Heart left ventricle (tissue), 16 donors: ENCODE results near the gene OR52E1. TPM values are rescaled to one million over a fixed set of nuclear protein-coding genes. Genes with fewer than 3 reads are reported as not detected.

Experiments
- ATAC-seq, 4 donors: fragments of 200-7000 bp; cut with Tn5 transposase; one replicate each; pipeline ENCODE4 v1.9.1; 2020 to 2022; ENCODE audit warnings: moderate library complexity in 4 of 4, mild to moderate bottlenecking in 3 of 4, moderate number of reproducible peaks in 1 of 4
- DNase-seq, 5 donors: peaks; one replicate each; pipeline ENCODE4 v3.0.0-alpha.2; 2020
- H3K27ac ChIP-seq, 12 donors: fragments of 200-600 bp; sonication (generic) in 4 of 12; one replicate each; pipeline versions ENCODE4 v1.5.0 to v1.8.0; 2016 to 2022; ENCODE audit warnings: mild to moderate bottlenecking in 2 of 12
- H3K27me3 ChIP-seq, 9 donors: fragments of 200-600 bp; sonication (generic) in 2 of 9; one replicate each; pipeline versions ENCODE4 v1.5.1 to v1.8.0; 2016 to 2022; ENCODE audit warnings: mild to moderate bottlenecking in 3 of 9
- H3K36me3 ChIP-seq, 9 donors: fragments of 200-600 bp; sonication (generic) in 2 of 9; one replicate each; pipeline versions ENCODE4 v1.5.0 to v1.8.0; 2018 to 2022; ENCODE audit warnings: mild to moderate bottlenecking in 2 of 9
- H3K4me1 ChIP-seq, 12 donors: fragments of 200-600 bp; sonication (generic) in 4 of 12; one replicate each; pipeline versions ENCODE4 v1.5.0 to v1.8.0; 2016 to 2022; ENCODE audit warnings: mild to moderate bottlenecking in 3 of 12
- H3K4me3 ChIP-seq, 12 donors: fragments of 200-600 bp; sonication (generic) in 4 of 12; one replicate each; pipeline versions ENCODE4 v1.5.0 to v1.8.0; 2017 to 2022; ENCODE audit warnings: mild to moderate bottlenecking in 9 of 12, moderate library complexity in 4 of 12
- H3K9me3 ChIP-seq, 12 donors: fragments of 200-600 bp; sonication (generic) in 4 of 12; one replicate each; pipeline versions ENCODE4 v1.5.0 to v1.8.0; 2016 to 2022; ENCODE audit warnings: mild to moderate bottlenecking in 1 of 12
- POLR2A ChIP-seq, 2 donors: fragments of 450-650 bp; IDR thresholded peaks; one replicate each; pipeline ENCODE4 v1.6.1; 2017; ENCODE audit warnings: antibody characterized with exemption in 2 of 2, mild to moderate bottlenecking in 2 of 2, moderate library complexity in 2 of 2
- WGBS, 4 donors: extraction: QIAGEN DNeasy Blood & Tissue Kit in 2 of 4; methylation state at CpG; one replicate each; pipeline versions ENCODE4 v1.1.5 to v1.1.7; 2013 to 2018; 5-methylcytosine and 5-hydroxymethylcytosine counted together
- intact Hi-C, 10 donors: fragments of 100-400 bp; cut with DNase I; formaldehyde crosslinking; loops; one replicate each; pipeline versions ENCODE4 v1.11.1 to v1.14.2; 2022
- polyA plus RNA-seq, 2 donors: library from polyadenylated mRNA; stranded (reverse); fragments of 200-250 nt; gene quantifications; one replicate each; pipeline ENCODE4 v1.2.3, GENCODE V29; 2013
- total RNA-seq, 9 donors: library from RNA; depleted of rRNA in 2 of 9; stranded (reverse); fragments of >200 nt in 2 of 9; fragmentation: NEBNext Ultra II Directional in 3 of 9; extraction: Animal tissue kit (Norgen Biotek cat#: 25700) in 3 of 9; gene quantifications; one replicate each; pipeline versions ENCODE4 v1.1.0 to v1.2.4, GENCODE V29; 2016 to 2023
- TF ChIP-seq, protein P1 (sequence below), 12 donors: fragments of 200-600 bp; sonication (generic) in 4 of 12; IDR thresholded peaks; one replicate each; pipeline versions ENCODE4 v1.5.0 to v1.8.0; 2018 to 2022; ENCODE audit warnings: antibody characterized with exemption in 12 of 12, mild to moderate bottlenecking in 5 of 12
- donor health status: ischemic (EF 13 %, LVEDD 7.1; RV severe dilation, severe dysfunction).
- donor health status: healthy with polysubstance abuse.
- donor health status: DM: no; HTN: yes; CAD: no.
- donor health status: DM: no; HTN: no; CAD: no.
- donor health status: ischemic (EF 25% LVEDD 6.9; RV normal size, moderate dysfunction).
- donor health status: ischemic (EF 25% LVEDD 5.7; RV mildly dilated, moderate dysfunction).
- donor health status: healthy.
- donor health status: DM: yes; HTN: yes; CAD: no.
- donor health status: ischemic (EF 35%, LVEDD 5.7; RV mildly dilated, moderate dysfunction).
- donor health status: nonischemic (EF 11% LVEDD 7.7; RV severe dilation, severe dysfunction).
- donor health status: DM: yes; HTN: yes; CAD: no.
- donor health status: PGD.
- donor health status: ischemic (EF 29% LVEDD 5.4; RV normal size, mild dysfunction).
- donor health status: nonischemic (EF 23%, LVEDD 6.1; RV moderate dilation, normal function).

The OR52E1 gene
- total and polyA plus RNA-seq, 11 donors = not detected

- TF ChIP-seq, protein P1, sequence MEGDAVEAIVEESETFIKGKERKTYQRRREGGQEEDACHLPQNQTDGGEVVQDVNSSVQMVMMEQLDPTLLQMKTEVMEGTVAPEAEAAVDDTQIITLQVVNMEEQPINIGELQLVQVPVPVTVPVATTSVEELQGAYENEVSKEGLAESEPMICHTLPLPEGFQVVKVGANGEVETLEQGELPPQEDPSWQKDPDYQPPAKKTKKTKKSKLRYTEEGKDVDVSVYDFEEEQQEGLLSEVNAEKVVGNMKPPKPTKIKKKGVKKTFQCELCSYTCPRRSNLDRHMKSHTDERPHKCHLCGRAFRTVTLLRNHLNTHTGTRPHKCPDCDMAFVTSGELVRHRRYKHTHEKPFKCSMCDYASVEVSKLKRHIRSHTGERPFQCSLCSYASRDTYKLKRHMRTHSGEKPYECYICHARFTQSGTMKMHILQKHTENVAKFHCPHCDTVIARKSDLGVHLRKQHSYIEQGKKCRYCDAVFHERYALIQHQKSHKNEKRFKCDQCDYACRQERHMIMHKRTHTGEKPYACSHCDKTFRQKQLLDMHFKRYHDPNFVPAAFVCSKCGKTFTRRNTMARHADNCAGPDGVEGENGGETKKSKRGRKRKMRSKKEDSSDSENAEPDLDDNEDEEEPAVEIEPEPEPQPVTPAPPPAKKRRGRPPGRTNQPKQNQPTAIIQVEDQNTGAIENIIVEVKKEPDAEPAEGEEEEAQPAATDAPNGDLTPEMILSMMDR (IDR thresholded peaks at IDR 0.05) = no peak
- no peak for TF ChIP-seq POLR2A (IDR thresholded peaks at IDR 0.05)
- no peaks in the 10 kb centered on the region for H3K36me3 ChIP-seq
- no peaks in the 10 kb centered on the region for H3K4me1 ChIP-seq
- no peaks in the 10 kb centered on the region for H3K9me3 ChIP-seq
- H3K27me3 ChIP-seq = peaks cover 0 to 4% (median 0%) of the 10 kb centered on the region in 9 donors
- DNase-seq = no peak
- no peak overlapping the region for H3K27ac ChIP-seq
- intact Hi-C loops = no loop called here
- no peak overlapping the region for H3K4me3 ChIP-seq
- ATAC-seq = no peak
- WGBS, 4 donors = 82 to 91% (median 89%) methylated on average over 1 of the region's 1 CpG
Measured at GRCh38 chr11:5118893-5119292, 49.5 kb downstream of the OR52E1 start.

Other genes starting within 250 kb of the OR52E1 start
- not detected for gene OR51F2, start 248.3 kb upstream of the OR52E1 start, total RNA-seq
- gene OR51F2, start 248.3 kb upstream of the OR52E1 start, polyA plus RNA-seq = not detected
- gene OR51S1, start 220.4 kb upstream of the OR52E1 start, total RNA-seq = not detected
- gene OR51S1, start 220.4 kb upstream of the OR52E1 start, polyA plus RNA-seq = not detected
- not detected for gene OR51T1, start 187.7 kb upstream of the OR52E1 start, total RNA-seq
- not detected for gene OR51T1, start 187.7 kb upstream of the OR52E1 start, polyA plus RNA-seq
- gene OR51A7, start 165.8 kb upstream of the OR52E1 start, total RNA-seq = not detected
- not detected for gene OR51A7, start 165.8 kb upstream of the OR52E1 start, polyA plus RNA-seq
- not detected for gene OR51G2, start 150.2 kb upstream of the OR52E1 start, total RNA-seq
- not detected for gene OR51G2, start 150.2 kb upstream of the OR52E1 start, polyA plus RNA-seq
- gene OR51G1, start 145.2 kb upstream of the OR52E1 start, total RNA-seq = not detected
- gene OR51G1, start 145.2 kb upstream of the OR52E1 start, polyA plus RNA-seq = not detected
- not detected for gene OR51A4, start 122.0 kb upstream of the OR52E1 start, total RNA-seq
- not detected for gene OR51A4, start 122.0 kb upstream of the OR52E1 start, polyA plus RNA-seq
- gene OR51A2, start 113.9 kb upstream of the OR52E1 start, total RNA-seq = not detected
- not detected for gene OR51A2, start 113.9 kb upstream of the OR52E1 start, polyA plus RNA-seq
- not detected for gene OR51L1, start 74.7 kb upstream of the OR52E1 start, total RNA-seq
- not detected for gene OR51L1, start 74.7 kb upstream of the OR52E1 start, polyA plus RNA-seq
- not detected for gene OR52J3, start 23.0 kb upstream of the OR52E1 start, total RNA-seq
- gene OR52J3, start 23.0 kb upstream of the OR52E1 start, polyA plus RNA-seq = not detected
- gene OR52E2, start 9.9 kb upstream of the OR52E1 start, total RNA-seq = not detected
- gene OR52E2, start 9.9 kb upstream of the OR52E1 start, polyA plus RNA-seq = not detected
- gene OR52A5, start 68.8 kb downstream of the OR52E1 start, total RNA-seq = not detected
- not detected for gene OR52A5, start 68.8 kb downstream of the OR52E1 start, polyA plus RNA-seq
- not detected for gene OR52A1, start 85.2 kb downstream of the OR52E1 start, total RNA-seq
- not detected for gene OR52A1, start 85.2 kb downstream of the OR52E1 start, polyA plus RNA-seq
- gene OR51V1, start 131.1 kb downstream of the OR52E1 start, total RNA-seq = not detected
- gene OR51V1, start 131.1 kb downstream of the OR52E1 start, polyA plus RNA-seq = not detected
- gene HBB, start 157.5 kb downstream of the OR52E1 start, total RNA-seq = 1,000 to 10,000 TPM in 1 of 9 donors, 100 to 1,000 TPM in 8; 123 to 1,223 (median 316) TPM
- 10 to 100 TPM in 1 of 2 donors, 1 to 10 TPM in 1; 1.1 to 53.3 TPM for gene HBB, start 157.5 kb downstream of the OR52E1 start, polyA plus RNA-seq
- 1 to 10 TPM in 1 of 9 donors, not detected in 8; 4.2 TPM for gene HBD, start 164.9 kb downstream of the OR52E1 start, total RNA-seq
- gene HBD, start 164.9 kb downstream of the OR52E1 start, polyA plus RNA-seq = not detected
- not detected for gene HBG1, start 180.3 kb downstream of the OR52E1 start, total RNA-seq
- gene HBG1, start 180.3 kb downstream of the OR52E1 start, polyA plus RNA-seq = not detected
- gene HBG2, start 185.2 kb downstream of the OR52E1 start, total RNA-seq = 1 to 10 TPM in 2 of 9 donors, under 1 TPM in 1, not detected in 6; 0.72 to 2.0 (median 1.9) TPM
- not detected for gene HBG2, start 185.2 kb downstream of the OR52E1 start, polyA plus RNA-seq
- not detected for gene HBE1, start 200.4 kb downstream of the OR52E1 start, total RNA-seq
- not detected for gene HBE1, start 200.4 kb downstream of the OR52E1 start, polyA plus RNA-seq
- gene OR51B4, start 232.4 kb downstream of the OR52E1 start, total RNA-seq = not detected
- gene OR51B4, start 232.4 kb downstream of the OR52E1 start, polyA plus RNA-seq = not detected